ENCODE data around the gene ST8SIA6. TPM values are rescaled to one million over a fixed set of nuclear protein-coding genes. Genes with fewer than 3 reads are reported as not detected.

Gene ST8SIA6
- total RNA-seq, 1 experiment from 2014 or later = 0.10 TPM

- DNase-seq (ENCODE audit: low read depth) = no peak
Observed at GRCh38 chr10:17272648-17273047, 181.7 kb downstream of the ST8SIA6 start.

Small RNAs within 50 kb of the gene (small RNA-seq; reads per million reads assigned to genes)
- not detected for gene RF00019

Other genes starting within 250 kb of the ST8SIA6 start
- 7,505 and 7,948 TPM in 2 replicates for gene VIM, start 226.4 kb downstream of the ST8SIA6 start, total RNA-seq (2014; rRNA removed; shearing (Covaris generic))
- 30.2 and 37.5 TPM in 2 replicates for gene HACD1, start 162.8 kb upstream of the ST8SIA6 start, total RNA-seq (2014; rRNA removed; shearing (Covaris generic))
- 12.0 and 14.8 TPM in 2 replicates for gene STAM, start 189.6 kb upstream of the ST8SIA6 start, total RNA-seq (2014; rRNA removed; shearing (Covaris generic))

All from HT1080 (cell line).